ENCODE results near the gene CACNB2. TPM values are rescaled to one million over a fixed set of nuclear protein-coding genes. Genes with fewer than 3 reads are reported as not detected.

Gene CACNB2
- total and polyA plus RNA-seq, 4 donors, result 0.38 to 3.1 (median 0.83) TPM

GRCh38 chr10:18490755-18491154, 350.5 kb downstream of the CACNB2 start (continued):
- no peak for TF ChIP-seq ZBTB33 (IDR thresholded peaks at IDR 0.05)
- TF ChIP-seq, protein P1, sequence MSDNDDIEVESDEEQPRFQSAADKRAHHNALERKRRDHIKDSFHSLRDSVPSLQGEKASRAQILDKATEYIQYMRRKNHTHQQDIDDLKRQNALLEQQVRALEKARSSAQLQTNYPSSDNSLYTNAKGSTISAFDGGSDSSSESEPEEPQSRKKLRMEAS (IDR thresholded peaks at IDR 0.05), result no peak

DNA sequence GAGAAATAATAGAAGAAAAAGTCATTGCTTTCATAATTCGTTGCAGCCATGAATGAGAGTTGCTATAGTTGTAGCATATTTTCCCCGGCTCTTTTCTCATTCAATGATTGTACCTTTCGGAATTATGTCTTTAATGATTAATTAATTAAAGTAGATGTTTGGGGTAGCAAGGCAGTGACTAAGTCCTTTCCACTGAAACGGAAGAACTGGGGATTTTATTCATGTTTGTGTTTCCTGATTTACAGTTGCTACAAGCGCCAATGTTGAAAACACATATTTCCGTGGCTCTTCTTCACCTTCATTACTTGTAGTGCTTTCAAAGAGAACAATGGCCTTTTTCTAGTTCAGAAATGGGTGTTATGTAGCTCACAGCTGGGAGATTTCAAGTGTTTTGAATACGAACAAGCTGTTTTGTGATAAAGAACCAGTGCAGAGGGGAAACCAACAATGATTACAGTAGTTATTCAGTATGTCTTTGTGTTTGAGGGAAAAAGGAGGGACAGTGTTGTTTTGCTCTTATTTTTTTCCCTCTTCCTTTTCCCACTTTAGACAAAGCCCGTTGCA, 357.7 kb downstream of the CACNB2 start:
- no peak for TF ChIP-seq GABPA (IDR thresholded peaks at IDR 0.05 in 1 of 2, conservative IDR thresholded peaks at IDR 0.05 in 1 of 2)
- no peak for TF ChIP-seq HNF4G (IDR thresholded peaks at IDR 0.05)
- no peak for TF ChIP-seq SP1 (IDR thresholded peaks at IDR 0.05)
- TF ChIP-seq NR2F2 (IDR thresholded peaks at IDR 0.05), result no peak
- TF ChIP-seq FOXA1 (IDR thresholded peaks at IDR 0.05), result no peak
- TF ChIP-seq, protein P2, sequence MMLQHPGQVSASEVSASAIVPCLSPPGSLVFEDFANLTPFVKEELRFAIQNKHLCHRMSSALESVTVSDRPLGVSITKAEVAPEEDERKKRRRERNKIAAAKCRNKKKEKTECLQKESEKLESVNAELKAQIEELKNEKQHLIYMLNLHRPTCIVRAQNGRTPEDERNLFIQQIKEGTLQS (IDR thresholded peaks at IDR 0.05), result no peak
- TF ChIP-seq RAD21 (IDR thresholded peaks at IDR 0.05), result no peak
- no peak for TF ChIP-seq EGR1 (IDR thresholded peaks at IDR 0.05; ENCODE audit: low read depth in 2 of 2)
- no peak for TF ChIP-seq YY1 (IDR thresholded peaks at IDR 0.05)
- no peak for TF ChIP-seq REST (IDR thresholded peaks at IDR 0.05)
- TF ChIP-seq, protein P1 (IDR thresholded peaks at IDR 0.05), result no peak
- no peak for TF ChIP-seq HNF4A (conservative IDR thresholded peaks at IDR 0.05)
- Histone ChIP-seq H3K27me3 (ENCODE audit: control insufficient read depth in 4 of 4, insufficient read depth in 4 of 4, low read length in 3 of 4) (no peaks in the 10 kb centered on the region), H3K4me3 (ENCODE audit: low read depth in 1 of 3, low read length in 3 of 3) (no peak overlapping the region), H3K4me1 (ENCODE audit: control insufficient read depth in 4 of 4, insufficient read depth in 4 of 4, low read length in 3 of 4) (no peaks in the 10 kb centered on the region), H3K9ac (ENCODE audit: low read depth in 1 of 2, low read length in 2 of 2) (no peak overlapping the region), H3K27ac (ENCODE audit: low read depth in 1 of 2, low read length in 2 of 2) (no peak overlapping the region), H3K36me3 (ENCODE audit: control insufficient read depth in 4 of 4, insufficient read depth in 3 of 4, low read depth in 1 of 4, low read length in 3 of 4) (no peaks in the 10 kb centered on the region), H3K9me3 (ENCODE audit: control insufficient read depth in 4 of 4, low read length in 3 of 4) (no peaks in the 10 kb centered on the region)
- no peak for DNase-seq (ENCODE audit: low spot score)
- 92% methylated on average over 8 of the region's 8 CpGs for WGBS

DNA sequence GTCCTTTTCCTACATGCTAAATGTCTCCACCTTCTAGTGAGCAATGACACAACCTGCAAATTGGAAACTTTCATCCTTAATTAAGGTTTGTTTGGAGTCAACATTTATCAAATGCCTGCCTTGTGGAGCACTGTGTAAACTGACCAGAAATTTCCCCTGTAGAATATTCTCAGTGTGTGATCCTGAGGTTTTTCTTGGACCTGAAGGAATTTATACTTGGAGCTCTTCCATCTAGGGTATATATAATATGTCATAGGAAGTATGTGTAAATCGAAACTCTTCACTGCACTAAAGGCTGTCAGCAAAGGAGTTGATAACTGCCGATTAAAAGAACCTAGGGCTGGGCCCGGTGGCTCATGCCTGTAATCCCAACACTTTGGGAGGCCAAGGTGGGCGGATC, 358.8 kb downstream of the CACNB2 start:
- Histone ChIP-seq H3K27me3 (ENCODE audit: control insufficient read depth in 4 of 4, insufficient read depth in 4 of 4, low read length in 3 of 4) (no peaks in the 10 kb centered on the region), H3K36me3 (ENCODE audit: control insufficient read depth in 4 of 4, insufficient read depth in 3 of 4, low read depth in 1 of 4, low read length in 3 of 4) (no peaks in the 10 kb centered on the region), H3K4me3 (ENCODE audit: low read depth in 1 of 3, low read length in 3 of 3) (no peak overlapping the region), H3K27ac (ENCODE audit: low read depth in 1 of 2, low read length in 2 of 2) (no peak overlapping the region), H3K9me3 (ENCODE audit: control insufficient read depth in 4 of 4, low read length in 3 of 4) (no peaks in the 10 kb centered on the region), H3K4me1 (ENCODE audit: control insufficient read depth in 4 of 4, insufficient read depth in 4 of 4, low read length in 3 of 4) (no peaks in the 10 kb centered on the region), H3K9ac (ENCODE audit: low read depth in 1 of 2, low read length in 2 of 2) (no peak overlapping the region)
- no peak for TF ChIP-seq FOXA1 (IDR thresholded peaks at IDR 0.05)
- no peak for TF ChIP-seq EGR1 (IDR thresholded peaks at IDR 0.05; ENCODE audit: low read depth in 2 of 2)
- no peak for TF ChIP-seq FOXA2 (IDR thresholded peaks at IDR 0.05)
- no peak for TF ChIP-seq SP1 (IDR thresholded peaks at IDR 0.05)
- TF ChIP-seq RXRA (IDR thresholded peaks at IDR 0.05), result no peak
- WGBS, result 93% methylated on average over 4 of the region's 4 CpGs
- DNase-seq (ENCODE audit: low spot score), result no peak

Data from liver (tissue), 9 donors.